ENCODE results near the gene WHRN.

WHRN gene

GRCh38 chr9:114505187-114506081 is at the start of gene WHRN:
Gene WHRN, minus strand, starts transcription at chr9:114505473. Its CDS starts 672 bp downstream, at chr9:114504801.
- peak; percentile 74 to 85 for DNase-seq (ENCODE audit: low read depth in 2 of 2)

GRCh38 chr9:114553202-114553601 is 47.9 kb upstream of the WHRN start:
- DNase-seq (ENCODE audit: low read depth in 2 of 2), result no peak

GRCh38 chr9:114552706-114553105 is 47.4 kb upstream of the WHRN start:
- DNase-seq (ENCODE audit: low read depth in 2 of 2), result no peak

GRCh38 chr9:114551750-114552685 is 46.7 kb upstream of the WHRN start:
- no peak for DNase-seq (ENCODE audit: low read depth in 2 of 2)

- DNase-seq (ENCODE audit: low read depth in 2 of 2), result no peak
Measured at GRCh38 chr9:114549697-114550330, 44.5 kb upstream of the WHRN start.

GRCh38 chr9:114546851-114547250 is 41.6 kb upstream of the WHRN start:
- DNase-seq (ENCODE audit: low read depth in 2 of 2), result no peak

- no peak for DNase-seq (ENCODE audit: low read depth in 2 of 2)
Measured at GRCh38 chr9:114545055-114545454, 39.8 kb upstream of the WHRN start.

GRCh38 chr9:114539701-114540380 is 34.6 kb upstream of the WHRN start:
- no peak for DNase-seq (ENCODE audit: low read depth in 2 of 2)

- no peak for DNase-seq (ENCODE audit: low read depth in 2 of 2)
Measured at GRCh38 chr9:114538241-114538640, 33.0 kb upstream of the WHRN start.

- DNase-seq (ENCODE audit: low read depth in 2 of 2), result no peak
Measured at GRCh38 chr9:114532561-114533237, 27.4 kb upstream of the WHRN start.

GRCh38 chr9:114529285-114529684 is 24.0 kb upstream of the WHRN start:
- no peak for DNase-seq (ENCODE audit: low read depth in 2 of 2)

- no peak for DNase-seq (ENCODE audit: low read depth in 2 of 2)
Measured at GRCh38 chr9:114526807-114527206, 21.5 kb upstream of the WHRN start.

GRCh38 chr9:114525513-114525912 is 20.2 kb upstream of the WHRN start:
- DNase-seq (ENCODE audit: low read depth in 2 of 2), result no peak

- no peak for DNase-seq (ENCODE audit: low read depth in 2 of 2)
Measured at GRCh38 chr9:114524247-114524681, 19.0 kb upstream of the WHRN start.

- DNase-seq (ENCODE audit: low read depth in 2 of 2), result no peak
Measured at GRCh38 chr9:114522847-114523246, 17.6 kb upstream of the WHRN start.

GRCh38 chr9:114522286-114522685 is 17.0 kb upstream of the WHRN start:
- DNase-seq (ENCODE audit: low read depth in 2 of 2), result no peak

GRCh38 chr9:114521846-114522245 is 16.6 kb upstream of the WHRN start:
- no peak for DNase-seq (ENCODE audit: low read depth in 2 of 2)

- no peak for DNase-seq (ENCODE audit: low read depth in 2 of 2)
Measured at GRCh38 chr9:114518599-114519022, 13.3 kb upstream of the WHRN start.

- DNase-seq (ENCODE audit: low read depth in 2 of 2), result no peak
Measured at GRCh38 chr9:114518120-114518519, 12.8 kb upstream of the WHRN start.

GRCh38 chr9:114516913-114517312 is 11.6 kb upstream of the WHRN start:
- no peak for DNase-seq (ENCODE audit: low read depth in 2 of 2)

GRCh38 chr9:114515528-114515927 is 10.3 kb upstream of the WHRN start:
- DNase-seq (ENCODE audit: low read depth in 2 of 2), result no peak

All from stimulated activated CD4-positive, alpha-beta T cell treated with anti-CD3 and anti-CD28 coated beads, Interleukin-12 subunit alpha, Interleukin-12 subunit beta, amount 100 ng/mL, for 24 hours (primary cell).